GM12892 (cell line): Measurements from ENCODE around the gene LIPE.

ENCODE experiments used
- POLR2A ChIP-seq: IDR thresholded peaks from 2 replicates; pipeline ENCODE4 v1.6.1; 2011; ENCODE audit warnings: low read depth, low read length, control low read depth
- POLR2AphosphoS5 ChIP-seq: IDR thresholded peaks from 2 replicates; pipeline ENCODE4 v1.6.1; 2011; ENCODE audit warnings: low read depth, low read length, control low read depth

GRCh38 chr19:42370068-42370520 is 57.1 kb downstream of the LIPE start:
- TF ChIP-seq POLR2A (no peak), POLR2AphosphoS5 (no peak)
